Activated T-helper 2 cell treated with anti-CD3 and anti-CD28 coated beads, Interferon-gamma antibody, Interleukin-2, Interleukin-4, amounts not matched to agents 10 μg/mL and 5 μg/mL and 100 μg/mL, durations not matched to agents 14 hours and 24 hours and 36 hours (primary cell): ENCODE data around the gene KMT2E. TPM values are rescaled to one million over a fixed set of nuclear protein-coding genes. Genes with fewer than 3 reads are reported as not detected.
A peak's percentile ranks its signal among the peaks of the same experiment; 100 is the strongest.

Experiments used
- DNase-seq: peaks from one replicate; pipeline ENCODE4 v3.0.0; 2021; ENCODE audit warnings: low spot score
- H3K27ac Mint-ChIP-seq: one replicate; pipeline ENCODE4 v1.8.0; 2021; ENCODE audit warnings: mixed read lengths
- H3K27me3 Mint-ChIP-seq: one replicate; pipeline ENCODE4 v1.8.0; 2021; ENCODE audit warnings: low read depth, mixed read lengths
- H3K36me3 Mint-ChIP-seq: one replicate; pipeline ENCODE4 v1.8.0; 2021; ENCODE audit warnings: low read depth, mixed read lengths
- H3K4me1 Mint-ChIP-seq: one replicate; pipeline ENCODE4 v1.8.0; 2021; ENCODE audit warnings: low read depth, mixed read lengths
- H3K4me3 Mint-ChIP-seq: one replicate; pipeline ENCODE4 v1.8.0; 2021; ENCODE audit warnings: low read depth, mild to moderate bottlenecking, moderate library complexity, mixed read lengths
- H3K9me3 Mint-ChIP-seq: one replicate; pipeline ENCODE4 v1.8.0; 2021; ENCODE audit warnings: mixed read lengths
- intact Hi-C: fragments of 100-400 bp; cut with micrococcal nuclease; formaldehyde crosslinking; loops from one replicate; pipeline ENCODE4 v1.15.1; 2023
- total RNA-seq: library from RNA; stranded (reverse); gene quantifications from 2 replicates; pipeline ENCODE4 v1.2.3, GENCODE V29; 2022

Gene KMT2E
- total RNA-seq, 1 donor from 2014 or later: 135 TPM

DNA sequence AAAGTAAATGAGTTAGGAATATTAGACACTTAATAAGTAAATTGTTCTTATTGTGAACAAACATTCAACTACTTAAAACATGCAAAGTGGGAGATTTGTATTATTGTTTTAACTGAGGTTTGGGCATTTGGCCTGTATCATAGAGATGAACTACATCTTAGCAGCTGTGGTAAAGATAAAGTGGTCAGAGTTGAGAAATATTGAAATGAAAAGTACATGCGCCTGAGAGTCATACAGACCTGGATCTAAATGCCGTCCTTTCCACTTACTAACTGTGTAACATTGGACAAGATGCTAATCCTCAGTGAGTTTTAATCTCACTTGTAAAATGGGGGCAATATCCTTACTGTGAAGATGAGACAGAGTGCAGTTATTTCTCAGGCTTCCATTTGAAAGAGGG is 74.5 kb downstream of the KMT2E start:
- Mint-ChIP-seq H3K4me3 (no peak overlapping the region), H3K4me1 (peaks cover 10% of the 10 kb centered on the region), H3K27ac (peak overlapping the region; percentile 21), H3K9me3 (no peaks in the 10 kb centered on the region), H3K36me3 (peaks cover 68% of the 10 kb centered on the region), H3K27me3 (no peaks in the 10 kb centered on the region)
- no peak for DNase-seq
- intact Hi-C loops: no loop called here

DNA sequence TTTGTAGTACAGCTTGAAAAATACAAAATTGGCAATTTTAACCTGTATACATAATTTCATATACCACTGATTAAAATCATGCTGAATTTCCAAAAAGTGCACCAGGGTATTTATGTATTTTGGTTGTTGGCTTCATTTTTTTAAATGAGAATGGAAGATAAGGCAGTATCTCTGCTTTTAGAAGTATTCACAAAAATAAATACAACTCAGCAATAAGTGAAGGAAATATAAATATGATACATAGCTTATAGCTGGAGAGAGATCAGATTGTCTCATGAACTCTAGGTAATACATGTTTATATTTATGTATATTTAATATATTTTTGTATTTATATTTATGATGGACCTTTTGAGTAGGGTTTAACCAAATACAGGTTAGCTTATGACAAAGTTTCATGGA is 81.0 kb downstream of the KMT2E start:
- Mint-ChIP-seq H3K27me3 (no peaks in the 10 kb centered on the region), H3K36me3 (peaks cover 72% of the 10 kb centered on the region)

DNA sequence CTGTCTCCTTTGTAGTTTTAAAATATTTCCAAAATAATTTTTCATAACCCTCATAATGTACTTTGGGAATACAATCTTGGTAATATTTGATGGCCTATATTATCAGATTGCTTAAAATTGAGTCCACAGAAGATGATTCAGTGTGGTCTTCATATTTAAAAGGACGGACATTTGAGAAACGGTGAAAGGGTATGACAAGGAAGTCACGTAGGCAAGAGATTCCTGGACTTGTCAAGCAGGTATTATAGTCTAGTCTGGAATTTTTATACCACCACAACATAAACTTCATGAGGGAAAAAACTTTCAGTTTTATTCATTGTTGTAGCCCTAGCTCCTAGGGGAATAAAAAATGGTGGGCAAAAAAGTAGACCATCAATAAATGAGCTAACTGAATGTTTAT is 82.3 kb downstream of the KMT2E start:
- H3K4me3 Mint-ChIP-seq: no peak overlapping the region
- no peaks in the 10 kb centered on the region for H3K9me3 Mint-ChIP-seq
- H3K36me3 Mint-ChIP-seq: peaks cover 75% of the 10 kb centered on the region
- intact Hi-C loops: loop anchor here (5.0 to 10.0 kb wide), 3 partner anchors 72 to 114 kb away; no protein-coding TSS in a partner anchor
- H3K27ac Mint-ChIP-seq: no peak overlapping the region
- H3K4me1 Mint-ChIP-seq: peaks cover 34% of the 10 kb centered on the region
- DNase-seq: no peak
- H3K27me3 Mint-ChIP-seq: no peaks in the 10 kb centered on the region

More for the DNA sequence above, 81.0 kb downstream of the KMT2E start:
- intact Hi-C loops: loop anchor here (5.0 to 10.0 kb wide), 3 partner anchors 70 to 113 kb away; no protein-coding TSS in a partner anchor
- no peak for DNase-seq
- H3K9me3 Mint-ChIP-seq: no peaks in the 10 kb centered on the region
- H3K27ac Mint-ChIP-seq: no peak overlapping the region
- H3K4me3 Mint-ChIP-seq: no peak overlapping the region
- peaks cover 22% of the 10 kb centered on the region for H3K4me1 Mint-ChIP-seq

DNA sequence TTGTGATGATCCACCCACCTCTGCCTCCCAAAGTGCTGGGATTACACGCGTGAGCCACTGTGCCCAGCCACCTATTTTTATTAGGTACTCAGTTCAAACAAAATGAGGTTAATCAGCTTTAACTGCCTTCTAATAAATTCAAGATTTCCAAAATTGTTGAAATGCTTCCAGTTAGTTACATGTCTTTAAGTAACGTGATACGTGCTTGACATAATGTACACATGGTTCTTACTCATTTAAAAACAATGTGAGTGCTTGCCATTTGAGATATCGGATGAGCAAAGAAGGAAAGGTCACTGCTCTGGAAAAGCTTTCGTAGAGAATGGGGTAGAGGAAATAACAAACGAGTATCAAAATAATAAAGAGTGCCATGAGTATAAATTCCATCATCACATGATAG is 83.6 kb downstream of the KMT2E start:
- Mint-ChIP-seq H3K27me3 (no peaks in the 10 kb centered on the region), H3K27ac (peak overlapping the region; percentile 3), H3K36me3 (peaks cover 69% of the 10 kb centered on the region), H3K4me3 (no peak overlapping the region), H3K4me1 (peaks cover 35% of the 10 kb centered on the region), H3K9me3 (no peaks in the 10 kb centered on the region)
- intact Hi-C loops: loop anchor here (5.0 to 10.0 kb wide), 3 partner anchors 73 to 115 kb away; no protein-coding TSS in a partner anchor
- DNase-seq: no peak

DNA sequence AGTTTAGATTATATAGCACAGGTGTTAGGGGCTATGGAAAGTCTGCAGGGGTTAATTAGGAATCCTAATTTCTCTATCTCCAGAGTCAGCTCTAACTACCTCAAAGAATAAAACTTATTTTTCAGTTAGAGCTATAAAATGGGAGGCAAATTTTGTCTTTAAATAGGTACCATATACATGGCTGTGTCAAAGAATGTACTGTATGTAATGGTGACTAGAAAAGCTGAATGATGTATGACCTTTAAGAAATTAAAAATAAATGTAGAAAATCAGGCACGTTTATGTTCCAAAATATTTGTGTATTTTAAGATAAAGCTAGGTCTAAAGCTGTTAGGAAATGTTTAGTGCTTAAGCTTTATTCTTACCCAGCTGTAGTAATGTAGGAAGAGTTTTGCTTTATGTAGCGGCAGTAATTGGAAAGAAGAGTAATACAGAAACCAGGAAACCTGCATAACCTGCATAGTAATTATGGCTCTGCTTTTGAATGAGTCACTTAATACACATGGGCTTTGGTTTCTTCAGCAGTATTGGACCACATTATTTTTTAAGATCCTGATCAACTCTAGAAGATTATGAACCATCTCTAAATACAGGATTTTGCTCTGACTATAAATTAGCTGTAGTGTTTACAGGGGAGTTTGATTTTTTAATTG is 85.0 kb downstream of the KMT2E start:
- Mint-ChIP-seq H3K4me3 (no peak overlapping the region), H3K9me3 (no peaks in the 10 kb centered on the region), H3K27ac (peak overlapping the region; percentile 63), H3K36me3 (peaks cover 72% of the 10 kb centered on the region), H3K27me3 (no peaks in the 10 kb centered on the region), H3K4me1 (peaks cover 41% of the 10 kb centered on the region)
- intact Hi-C loops: loop anchor here (5.0 to 10.0 kb wide), 3 partner anchors 74 to 117 kb away; no protein-coding TSS in a partner anchor
- no peak for DNase-seq

DNA sequence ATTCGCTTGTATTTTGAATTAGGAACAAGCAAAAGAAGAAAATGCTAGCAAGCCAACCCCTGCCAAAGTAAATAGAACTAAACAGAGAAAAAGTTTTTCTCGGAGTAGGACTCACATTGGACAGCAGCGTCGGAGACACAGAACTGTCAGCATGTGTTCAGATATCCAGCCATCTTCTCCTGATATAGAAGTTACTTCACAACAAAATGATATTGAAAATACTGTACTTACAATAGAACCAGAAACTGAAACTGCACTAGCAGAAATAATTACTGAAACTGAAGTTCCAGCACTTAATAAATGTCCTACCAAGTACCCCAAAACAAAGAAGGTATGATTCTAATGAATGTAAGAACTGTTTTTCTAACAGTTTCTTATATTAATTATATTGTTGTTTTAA is 87.9 kb downstream of the KMT2E start:
- Mint-ChIP-seq H3K4me3 (no peak overlapping the region), H3K36me3 (peaks cover 74% of the 10 kb centered on the region), H3K9me3 (no peaks in the 10 kb centered on the region), H3K27me3 (no peaks in the 10 kb centered on the region), H3K4me1 (peaks cover 41% of the 10 kb centered on the region), H3K27ac (no peak overlapping the region)
- intact Hi-C loops: loop anchor here (5.0 kb wide), 1 partner anchor 35 kb away; no protein-coding TSS in a partner anchor
- no peak for DNase-seq

DNA sequence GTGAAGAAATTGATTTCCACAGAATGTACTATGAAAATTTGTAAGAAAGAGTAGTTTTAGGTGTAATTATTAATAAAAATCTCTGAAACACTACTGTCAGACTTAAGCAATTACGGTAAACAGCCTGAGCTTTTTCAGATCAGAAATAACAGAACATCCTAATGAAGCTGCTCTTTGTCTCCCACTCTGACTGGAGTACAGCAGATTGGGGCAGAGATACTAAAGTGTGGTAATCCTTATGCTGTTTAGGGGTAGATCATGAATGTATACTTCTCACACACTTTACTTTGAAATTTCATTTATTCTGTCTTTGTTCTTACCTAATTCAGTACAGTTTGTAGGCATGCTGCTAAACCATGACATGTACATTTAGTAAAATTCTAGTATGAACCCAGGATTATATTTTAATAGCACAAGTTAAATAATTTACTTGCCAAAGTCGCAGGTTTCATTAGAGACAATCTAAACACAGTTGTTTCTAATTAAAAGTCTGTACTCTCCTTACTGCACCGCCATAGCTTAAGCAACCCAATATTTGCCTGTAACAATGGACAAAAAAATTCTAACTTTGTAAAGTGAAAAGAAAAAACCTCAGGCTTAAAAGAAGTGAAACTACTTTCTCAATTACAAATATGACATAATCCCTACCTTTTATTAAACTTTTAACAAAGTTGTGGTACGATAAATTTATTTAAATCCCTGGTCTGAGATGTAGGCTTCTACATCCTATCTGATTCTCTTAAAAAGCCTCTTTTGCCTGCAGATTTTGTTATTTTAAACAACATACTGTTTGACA is 88.8 kb downstream of the KMT2E start:
- Mint-ChIP-seq H3K9me3 (no peaks in the 10 kb centered on the region), H3K27ac (peak overlapping the region; percentile 43), H3K4me3 (no peak overlapping the region), H3K4me1 (peaks cover 36% of the 10 kb centered on the region), H3K36me3 (peaks cover 78% of the 10 kb centered on the region), H3K27me3 (no peaks in the 10 kb centered on the region)
- no peak for DNase-seq
- intact Hi-C loops: loop anchor here (5.0 kb wide), 1 partner anchor 35 kb away; no protein-coding TSS in a partner anchor

DNA sequence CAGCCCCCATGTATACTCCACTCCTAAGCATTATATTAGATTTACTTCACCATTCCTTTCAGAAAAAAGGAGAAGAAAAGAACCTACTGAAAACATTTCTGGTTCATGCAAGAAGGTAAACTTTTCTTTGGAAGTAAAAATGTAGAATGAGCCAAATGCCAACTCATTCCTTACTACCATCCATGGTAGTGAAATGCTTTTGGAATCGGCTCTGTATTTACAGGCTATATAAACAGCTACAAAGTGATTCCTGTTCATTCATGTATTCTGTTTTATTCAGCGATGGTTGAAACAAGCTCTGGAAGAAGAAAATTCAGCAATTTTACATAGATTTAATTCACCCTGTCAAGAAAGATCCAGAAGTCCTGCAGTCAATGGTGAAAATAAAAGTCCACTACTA is 91.6 kb downstream of the KMT2E start:
- DNase-seq: no peak
- Mint-ChIP-seq H3K4me1 (peaks cover 22% of the 10 kb centered on the region), H3K27me3 (no peaks in the 10 kb centered on the region), H3K4me3 (no peak overlapping the region), H3K9me3 (no peaks in the 10 kb centered on the region), H3K27ac (peak overlapping the region; percentile 15), H3K36me3 (peaks cover 75% of the 10 kb centered on the region)
- intact Hi-C loops: no loop called here

DNA sequence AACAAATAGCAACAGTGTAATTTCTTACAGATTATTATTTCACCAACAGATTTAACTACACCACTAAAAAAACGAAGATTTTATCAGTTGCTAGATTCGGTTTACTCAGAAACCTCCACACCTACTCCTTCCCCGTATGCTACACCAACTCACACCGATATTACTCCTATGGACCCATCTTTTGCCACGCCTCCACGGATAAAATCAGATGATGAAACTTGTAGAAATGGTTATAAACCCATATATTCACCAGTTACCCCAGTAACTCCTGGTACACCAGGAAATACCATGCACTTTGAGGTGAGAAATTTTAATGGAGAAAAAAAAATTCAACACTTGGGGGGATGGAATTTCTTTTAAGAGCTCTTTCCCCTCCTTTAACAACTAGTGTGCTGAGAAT is 92.5 kb downstream of the KMT2E start:
- DNase-seq: no peak
- Mint-ChIP-seq H3K9me3 (no peaks in the 10 kb centered on the region), H3K4me1 (peaks cover 16% of the 10 kb centered on the region), H3K4me3 (no peak overlapping the region), H3K27ac (peak overlapping the region; percentile 46), H3K27me3 (no peaks in the 10 kb centered on the region), H3K36me3 (peaks cover 75% of the 10 kb centered on the region)
- intact Hi-C loops: no loop called here

DNA sequence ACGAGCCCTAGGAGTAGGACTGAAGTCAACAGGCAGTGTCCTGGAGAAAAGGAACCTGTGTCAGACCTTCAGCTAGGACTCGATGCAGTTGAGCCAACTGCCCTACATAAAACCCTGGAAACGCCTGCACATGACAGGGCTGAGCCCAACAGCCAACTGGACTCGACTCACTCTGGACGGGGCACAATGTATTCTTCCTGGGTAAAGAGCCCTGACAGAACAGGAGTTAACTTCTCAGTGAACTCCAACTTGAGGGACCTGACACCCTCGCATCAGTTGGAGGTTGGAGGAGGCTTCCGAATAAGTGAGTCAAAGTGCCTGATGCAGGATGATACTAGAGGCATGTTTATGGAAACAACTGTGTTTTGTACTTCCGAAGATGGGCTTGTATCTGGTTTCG is 93.5 kb downstream of the KMT2E start:
- H3K9me3 Mint-ChIP-seq: no peaks in the 10 kb centered on the region
- no peaks in the 10 kb centered on the region for H3K27me3 Mint-ChIP-seq
- H3K36me3 Mint-ChIP-seq: peaks cover 84% of the 10 kb centered on the region
- H3K4me1 Mint-ChIP-seq: peaks cover 19% of the 10 kb centered on the region
- no peak overlapping the region for H3K27ac Mint-ChIP-seq
- no peak overlapping the region for H3K4me3 Mint-ChIP-seq
- intact Hi-C loops: no loop called here
- no peak for DNase-seq

DNA sequence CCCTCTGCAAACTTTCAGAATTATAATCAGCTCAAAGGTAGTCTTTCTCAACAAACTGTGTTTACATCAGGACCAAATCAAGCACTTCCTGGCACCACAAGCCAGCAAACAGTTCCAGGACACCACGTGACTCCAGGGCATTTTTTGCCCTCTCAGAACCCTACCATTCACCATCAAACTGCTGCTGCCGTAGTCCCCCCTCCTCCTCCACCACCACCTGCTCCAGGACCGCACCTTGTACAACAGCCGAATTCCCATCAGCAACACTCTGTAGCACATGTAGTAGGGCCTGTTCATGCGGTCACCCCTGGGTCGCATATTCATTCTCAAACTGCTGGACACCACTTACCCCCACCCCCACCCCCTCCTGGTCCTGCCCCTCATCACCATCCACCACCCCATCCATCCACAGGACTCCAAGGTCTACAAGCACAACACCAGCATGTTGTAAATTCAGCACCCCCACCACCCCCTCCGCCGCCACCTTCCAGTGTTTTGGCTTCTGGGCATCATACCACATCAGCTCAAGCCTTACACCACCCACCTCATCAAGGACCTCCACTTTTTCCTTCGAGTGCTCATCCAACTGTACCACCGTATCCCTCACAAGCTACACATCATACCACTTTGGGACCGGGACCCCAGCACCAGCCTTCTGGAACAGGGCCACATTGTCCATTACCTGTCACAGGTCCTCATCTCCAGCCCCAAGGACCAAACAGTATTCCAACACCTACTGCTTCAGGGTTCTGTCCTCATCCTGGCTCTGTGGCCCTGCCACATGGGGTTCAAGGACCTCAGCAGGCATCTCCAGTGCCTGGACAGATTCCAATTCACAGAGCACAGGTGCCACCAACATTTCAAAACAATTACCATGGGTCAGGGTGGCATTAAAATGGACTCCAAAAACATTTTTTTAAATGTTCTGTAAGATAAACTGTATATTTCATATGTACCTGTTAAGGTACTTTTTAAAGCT is 98.7 kb downstream of the KMT2E start:
- Mint-ChIP-seq H3K9me3 (no peaks in the 10 kb centered on the region), H3K4me3 (no peak overlapping the region)
- intact Hi-C loops: no loop called here

More for the DNA sequence above, 98.7 kb downstream of the KMT2E start:
- Mint-ChIP-seq H3K4me1 (peaks cover 11% of the 10 kb centered on the region), H3K27ac (peak overlapping the region; percentile 70), H3K27me3 (no peaks in the 10 kb centered on the region), H3K36me3 (peaks cover 84% of the 10 kb centered on the region)
- DNase-seq: no peak
